Heart right ventricle (tissue), 16 donors: ENCODE data around the gene CAPN3. TPM values are rescaled to one million over a fixed set of nuclear protein-coding genes. Genes with fewer than 3 reads are reported as not detected.
"Not testable (repeated sequence)": the region's sequence is repeated elsewhere in the genome, so short reads cannot be mapped to it uniquely, and the experiment has no call there.

Experiments used
- ATAC-seq, 8 donors: fragments of 200-7000 bp; cut with Tn5 transposase; one replicate each; pipeline ENCODE4 v1.9.1; 2020; ENCODE audit warnings: mild to moderate bottlenecking in 8 of 8, moderate library complexity in 8 of 8, moderate number of reproducible peaks in 1 of 8
- DNase-seq, 2 donors: peaks; one replicate each; pipeline ENCODE4 v3.0.0-alpha.2; 2020
- H3K27ac ChIP-seq, 10 donors: fragments of 200-600 bp; sonication (generic) in 2 of 10; one replicate each; pipeline versions ENCODE4 v1.5.0 to v1.8.0; 2020 to 2022; ENCODE audit warnings: mild to moderate bottlenecking in 3 of 10
- H3K27me3 ChIP-seq, 7 donors: fragments of 200-600 bp; one replicate each; pipeline ENCODE4 v1.8.0; 2021 to 2022; ENCODE audit warnings: mild to moderate bottlenecking in 2 of 7
- H3K36me3 ChIP-seq, 9 donors: fragments of 200-600 bp; sonication (generic) in 1 of 9; one replicate each; pipeline versions ENCODE4 v1.5.0 to v1.8.0; 2020 to 2022; ENCODE audit warnings: mild to moderate bottlenecking in 2 of 9
- H3K4me1 ChIP-seq, 9 donors: fragments of 200-600 bp; sonication (generic) in 1 of 9; one replicate each; pipeline versions ENCODE4 v1.5.0 to v1.8.0; 2020 to 2022; ENCODE audit warnings: mild to moderate bottlenecking in 4 of 9
- H3K4me3 ChIP-seq, 10 donors: fragments of 200-600 bp; sonication (generic) in 2 of 10; one replicate each; pipeline versions ENCODE4 v1.5.0 to v1.8.0; 2020 to 2022; ENCODE audit warnings: mild to moderate bottlenecking in 7 of 10, moderate library complexity in 2 of 10
- H3K9me3 ChIP-seq, 11 donors: fragments of 200-600 bp in 10 of 11; sonication (generic) in 2 of 11; one replicate each; pipeline versions ENCODE4 v1.5.0 to v1.8.0; 2013 to 2022; ENCODE audit warnings: mild to moderate bottlenecking in 2 of 11, control low read depth in 1 of 11, moderate library complexity in 1 of 11
- WGBS, 2 donors: extraction: QIAGEN DNeasy Blood & Tissue Kit; methylation state at CpG; one replicate each; pipeline ENCODE4 v1.1.7; 2013; ENCODE audit warnings: inconsistent platforms in 1 of 2; 5-methylcytosine and 5-hydroxymethylcytosine counted together
- intact Hi-C, 10 donors: fragments of 100-400 bp; cut with DNase I; formaldehyde crosslinking; loops; one replicate each; pipeline versions ENCODE4 v1.11.1 to v1.14.2; 2022
- polyA plus RNA-seq, 2 donors: library from polyadenylated mRNA; stranded (reverse); fragments of 200-250 nt; gene quantifications; one replicate each; pipeline ENCODE4 v1.2.3, GENCODE V29; 2013
- total RNA-seq, 10 donors: library from RNA; stranded (reverse); fragmentation: NEBNext Ultra II Directional in 3 of 10; extraction: Animal tissue kit (Norgen Biotek cat#: 25700) in 3 of 10; gene quantifications; one replicate each; pipeline versions ENCODE4 v1.2.1 to v1.2.4, GENCODE V29; 2021 to 2023
- TF ChIP-seq, protein P1 (sequence below), 9 donors: fragments of 200-600 bp; sonication (generic) in 2 of 9; IDR thresholded peaks; one replicate each; pipeline versions ENCODE4 v1.5.0 to v1.8.0; 2021 to 2022; ENCODE audit warnings: antibody characterized with exemption in 9 of 9, mild to moderate bottlenecking in 5 of 9, moderate library complexity in 1 of 9
- donor health status: Arrhythmogenic right ventricular cardiomyopathy.
- donor health status: ischemic (EF 13 %, LVEDD 7.1; RV severe dilation, severe dysfunction).
- donor health status: healthy with polysubstance abuse.
- donor health status: DM: no; HTN: yes; CAD: no.
- donor health status: DM: no; HTN: no; CAD: no.
- donor health status: ischemic (EF 25% LVEDD 6.9; RV normal size, moderate dysfunction).
- donor health status: ischemic (EF 25% LVEDD 5.7; RV mildly dilated, moderate dysfunction).
- donor health status: healthy.
- donor health status: DM: yes; HTN: yes; CAD: no.
- donor health status: Ischemic cardiomyopathy.
- donor health status: ischemic (EF 35%, LVEDD 5.7; RV mildly dilated, moderate dysfunction).
- donor health status: nonischemic (EF 11% LVEDD 7.7; RV severe dilation, severe dysfunction).
- donor health status: DM: yes; HTN: yes; CAD: no.
- donor health status: PGD.
- donor health status: ischemic (EF 29% LVEDD 5.4; RV normal size, mild dysfunction).
- donor health status: nonischemic (EF 23%, LVEDD 6.1; RV moderate dilation, normal function).

CAPN3 gene
- total and polyA plus RNA-seq, 12 donors, result 2.6 to 33.9 (median 5.7) TPM

DNA sequence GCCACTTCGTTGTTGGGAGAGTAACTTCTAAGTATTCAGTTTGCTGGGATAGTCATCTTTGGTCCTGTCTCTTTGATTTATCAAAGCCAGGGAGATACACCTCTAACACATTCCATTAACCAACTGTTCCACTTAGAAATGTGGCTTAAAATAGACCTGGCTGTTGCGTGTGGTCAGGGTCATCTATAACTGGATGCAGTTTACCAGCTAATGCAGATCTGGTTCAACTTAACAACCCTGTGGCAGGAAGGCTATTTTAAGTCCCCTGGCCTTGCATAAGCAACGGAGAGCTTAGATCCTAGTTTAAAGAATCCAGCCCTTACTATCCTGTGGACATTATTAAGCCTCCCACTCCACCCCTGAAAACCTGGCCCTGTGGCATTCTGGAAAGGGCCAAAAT, 28.1 kb upstream of the CAPN3 start:
- H3K4me3 ChIP-seq, result no peak overlapping the region
- H3K27ac ChIP-seq, result peak overlapping the region in 8 of 10 donors; percentile 47 to 82 (median 70)
- intact Hi-C loops, result loop anchor here in 1 of 10 donors (5.0 kb wide), 1 partner anchor 46 kb away; no protein-coding TSS in a partner anchor
- H3K9me3 ChIP-seq, result peaks cover 0 to 22% (median 7%) of the 10 kb centered on the region in 11 donors
- 46 to 57% methylated on average over 3 of the region's 3 CpGs for WGBS, 2 donors
- peak in 1 of 2 donors; percentile 31 for DNase-seq
- H3K36me3 ChIP-seq, result peaks cover 0 to 70% (median 16%) of the 10 kb centered on the region in 9 donors
- H3K27me3 ChIP-seq, result no peaks in the 10 kb centered on the region
- peak; percentile 69 to 99 (median 96) for ATAC-seq
- peaks cover 0 to 11% (median 0%) of the 10 kb centered on the region in 9 donors for H3K4me1 ChIP-seq
- TF ChIP-seq, protein P1, sequence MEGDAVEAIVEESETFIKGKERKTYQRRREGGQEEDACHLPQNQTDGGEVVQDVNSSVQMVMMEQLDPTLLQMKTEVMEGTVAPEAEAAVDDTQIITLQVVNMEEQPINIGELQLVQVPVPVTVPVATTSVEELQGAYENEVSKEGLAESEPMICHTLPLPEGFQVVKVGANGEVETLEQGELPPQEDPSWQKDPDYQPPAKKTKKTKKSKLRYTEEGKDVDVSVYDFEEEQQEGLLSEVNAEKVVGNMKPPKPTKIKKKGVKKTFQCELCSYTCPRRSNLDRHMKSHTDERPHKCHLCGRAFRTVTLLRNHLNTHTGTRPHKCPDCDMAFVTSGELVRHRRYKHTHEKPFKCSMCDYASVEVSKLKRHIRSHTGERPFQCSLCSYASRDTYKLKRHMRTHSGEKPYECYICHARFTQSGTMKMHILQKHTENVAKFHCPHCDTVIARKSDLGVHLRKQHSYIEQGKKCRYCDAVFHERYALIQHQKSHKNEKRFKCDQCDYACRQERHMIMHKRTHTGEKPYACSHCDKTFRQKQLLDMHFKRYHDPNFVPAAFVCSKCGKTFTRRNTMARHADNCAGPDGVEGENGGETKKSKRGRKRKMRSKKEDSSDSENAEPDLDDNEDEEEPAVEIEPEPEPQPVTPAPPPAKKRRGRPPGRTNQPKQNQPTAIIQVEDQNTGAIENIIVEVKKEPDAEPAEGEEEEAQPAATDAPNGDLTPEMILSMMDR (IDR thresholded peaks at IDR 0.05), result no peak

DNA sequence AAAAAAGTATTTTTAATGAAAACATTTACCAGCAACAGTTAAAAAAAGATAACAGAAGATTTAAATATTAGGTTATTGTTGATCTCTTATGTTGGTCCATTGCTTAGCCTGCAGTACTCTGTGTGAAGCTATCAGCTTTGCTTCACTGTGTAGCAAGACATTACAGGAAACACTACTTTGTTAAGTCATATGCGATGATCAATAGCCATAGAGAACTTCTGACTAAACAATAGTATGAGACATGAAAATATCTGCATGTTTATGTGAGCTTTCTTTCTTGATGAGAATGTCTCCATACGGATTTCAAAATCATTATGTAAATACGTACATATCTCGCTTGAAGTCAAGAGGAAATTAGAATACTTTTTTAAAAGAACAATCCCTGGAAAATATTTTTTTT, 27.0 kb upstream of the CAPN3 start:
- TF ChIP-seq, protein P1 (IDR thresholded peaks at IDR 0.05), result no peak
- ATAC-seq (no peak), DNase-seq (no peak)
- intact Hi-C loops, result loop anchor here in 1 of 10 donors (5.0 kb wide), 1 partner anchor 45 kb away; no protein-coding TSS in a partner anchor
- 89 to 93% methylated on average over 4 of the region's 4 CpGs for WGBS, 2 donors
- Histone ChIP-seq H3K4me3 (no peak overlapping the region), H3K36me3 (peaks cover 0 to 59% (median 10%) of the 10 kb centered on the region in 9 donors), H3K27me3 (no peaks in the 10 kb centered on the region), H3K27ac (no peak overlapping the region), H3K9me3 (peaks cover 0 to 30% (median 7%) of the 10 kb centered on the region in 11 donors), H3K4me1 (peaks cover 0 to 11% (median 0%) of the 10 kb centered on the region in 9 donors)

DNA sequence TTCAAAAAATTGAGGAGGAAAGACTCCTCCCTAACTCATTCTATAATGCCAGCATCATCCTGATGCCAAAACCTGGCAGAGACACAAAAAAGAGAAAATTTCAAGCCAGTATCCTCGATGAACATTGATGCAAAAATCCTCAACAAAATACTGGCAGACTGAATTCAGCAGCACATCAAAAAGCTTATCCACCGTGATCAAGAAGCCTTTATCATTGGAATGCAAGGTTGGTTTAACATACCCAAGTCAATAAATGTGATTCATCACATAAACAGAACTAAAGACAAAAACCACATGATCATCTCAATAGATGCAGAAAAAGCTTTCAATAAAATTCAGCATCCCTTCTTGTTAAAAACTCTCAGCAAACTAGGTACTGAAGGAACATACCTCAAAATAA, 24.2 kb upstream of the CAPN3 start:
- WGBS, 2 donors, result 98 to 99% methylated on average over 2 of the region's 2 CpGs
- H3K36me3 ChIP-seq, result peaks cover 0 to 38% (median 5%) of the 10 kb centered on the region in 9 donors

DNA sequence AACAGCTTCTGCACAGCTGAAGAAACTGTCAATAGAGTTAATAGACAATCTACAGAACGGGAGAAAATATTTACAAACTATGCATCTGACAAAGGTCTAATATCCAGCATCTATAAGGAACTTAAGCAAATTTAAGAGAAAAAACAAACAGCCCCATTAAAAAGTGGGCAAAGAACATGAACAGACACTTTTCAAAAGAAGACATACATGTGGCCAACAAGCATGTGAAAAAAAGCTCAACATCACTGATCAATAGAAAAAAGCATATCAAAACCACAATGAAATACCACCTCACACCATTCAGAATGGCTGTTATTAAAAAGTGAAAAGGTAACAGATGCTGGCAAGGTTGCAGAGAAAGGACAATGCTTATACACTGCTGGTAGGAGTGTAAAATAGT, 22.7 kb upstream of the CAPN3 start:
- ATAC-seq, intact Hi-C loops, H3K27me3 ChIP-seq, H3K27ac ChIP-seq, H3K4me3 ChIP-seq, H3K4me1 ChIP-seq, DNase-seq: not testable (repeated sequence)
- peaks cover 0 to 30% (median 7%) of the 10 kb centered on the region in 11 donors for H3K9me3 ChIP-seq
- 93 to 97% methylated on average over 1 of the region's 1 CpG for WGBS, 2 donors
- H3K36me3 ChIP-seq, result peaks cover 0 to 38% (median 4%) of the 10 kb centered on the region in 9 donors

More for the DNA sequence above, 24.2 kb upstream of the CAPN3 start:
- peaks cover 0 to 30% (median 7%) of the 10 kb centered on the region in 11 donors for H3K9me3 ChIP-seq
- H3K27me3 ChIP-seq, result no peaks in the 10 kb centered on the region
- no peak for ATAC-seq
- DNase-seq, result no peak
- no peak overlapping the region for H3K4me3 ChIP-seq
- intact Hi-C loops, result no loop called here
- H3K4me1 ChIP-seq, result peaks cover 0 to 19% (median 7%) of the 10 kb centered on the region in 9 donors
- no peak overlapping the region for H3K27ac ChIP-seq
- TF ChIP-seq, protein P1 (IDR thresholded peaks at IDR 0.05), result no peak

DNA sequence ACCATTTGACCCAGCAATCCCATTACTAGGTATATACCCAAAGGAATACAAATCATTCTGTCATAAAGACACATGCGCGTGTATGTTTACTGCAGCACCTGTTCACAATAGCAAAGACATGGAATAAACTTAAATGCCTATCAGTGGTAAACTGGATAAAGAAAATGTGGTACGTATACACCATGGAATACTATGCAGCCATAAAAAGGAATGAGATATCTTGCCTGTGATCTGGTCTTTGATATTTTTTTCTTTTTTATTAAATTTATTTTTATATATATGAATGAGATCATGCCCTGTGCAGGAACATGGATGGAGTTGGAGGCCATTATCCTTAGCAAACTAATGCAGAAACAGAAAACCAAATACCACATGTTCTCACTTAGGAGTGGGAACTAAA, 22.2 kb upstream of the CAPN3 start:
- DNase-seq, intact Hi-C loops, H3K4me3 ChIP-seq, H3K4me1 ChIP-seq, H3K27me3 ChIP-seq, ATAC-seq, H3K27ac ChIP-seq: not testable (repeated sequence)
- peaks cover 0 to 30% (median 7%) of the 10 kb centered on the region in 11 donors for H3K9me3 ChIP-seq
- H3K36me3 ChIP-seq, result peaks cover 0 to 38% (median 4%) of the 10 kb centered on the region in 9 donors
- WGBS, 2 donors, result 98 to 100% methylated on average over 3 of the region's 3 CpGs
